Neutrophil (primary cell): Measurements from ENCODE around the gene ETNPPL.

Experiments
- H3K27ac ChIP-seq: fragments of 200-600 bp; sonication (generic); 2 replicates; pipeline ENCODE4 v1.5.1; 2016; ENCODE audit warnings: mild to moderate bottlenecking, moderate library complexity
- H3K27me3 ChIP-seq: fragments of 200-600 bp; sonication (generic); 2 replicates; pipeline ENCODE4 v1.6.0; 2016; ENCODE audit warnings: mild to moderate bottlenecking
- H3K36me3 ChIP-seq: fragments of 200-600 bp; sonication (generic); 2 replicates; pipeline ENCODE4 v1.5.1; 2017
- H3K4me1 ChIP-seq, 2 experiments: fragments of 200-600 bp in 1 of 2; sonication (generic) in 1 of 2; 1 replicate in 1 of 2; 2 replicates in 1 of 2; pipeline versions ENCODE4 v1.5.1 to v1.6.1; 2013 to 2016; ENCODE audit warnings: low read depth in 1 of 2, low read length in 1 of 2, mild to moderate bottlenecking in 1 of 2, moderate library complexity in 1 of 2; ENCODE audit not compliant: control insufficient read depth in 1 of 2, insufficient read depth in 1 of 2
- H3K4me3 ChIP-seq, 2 experiments: fragments of 200-600 bp in 1 of 2; sonication (generic) in 1 of 2; 1 replicate in 1 of 2; 2 replicates in 1 of 2; pipeline ENCODE4 v1.5.1; 2013 to 2016; ENCODE audit warnings: low read depth in 1 of 2, low read length in 1 of 2, mild to moderate bottlenecking in 1 of 2, moderate library complexity in 1 of 2
- H3K9me3 ChIP-seq: fragments of 200-600 bp; sonication (generic); 2 replicates; pipeline ENCODE4 v1.5.1; 2016
- TF ChIP-seq, protein P1 (sequence below): fragments of 200-600 bp; sonication (generic); IDR thresholded peaks from 2 replicates; pipeline ENCODE4 v1.5.1; 2016; ENCODE audit warnings: antibody characterized with exemption

Gene ETNPPL

DNA sequence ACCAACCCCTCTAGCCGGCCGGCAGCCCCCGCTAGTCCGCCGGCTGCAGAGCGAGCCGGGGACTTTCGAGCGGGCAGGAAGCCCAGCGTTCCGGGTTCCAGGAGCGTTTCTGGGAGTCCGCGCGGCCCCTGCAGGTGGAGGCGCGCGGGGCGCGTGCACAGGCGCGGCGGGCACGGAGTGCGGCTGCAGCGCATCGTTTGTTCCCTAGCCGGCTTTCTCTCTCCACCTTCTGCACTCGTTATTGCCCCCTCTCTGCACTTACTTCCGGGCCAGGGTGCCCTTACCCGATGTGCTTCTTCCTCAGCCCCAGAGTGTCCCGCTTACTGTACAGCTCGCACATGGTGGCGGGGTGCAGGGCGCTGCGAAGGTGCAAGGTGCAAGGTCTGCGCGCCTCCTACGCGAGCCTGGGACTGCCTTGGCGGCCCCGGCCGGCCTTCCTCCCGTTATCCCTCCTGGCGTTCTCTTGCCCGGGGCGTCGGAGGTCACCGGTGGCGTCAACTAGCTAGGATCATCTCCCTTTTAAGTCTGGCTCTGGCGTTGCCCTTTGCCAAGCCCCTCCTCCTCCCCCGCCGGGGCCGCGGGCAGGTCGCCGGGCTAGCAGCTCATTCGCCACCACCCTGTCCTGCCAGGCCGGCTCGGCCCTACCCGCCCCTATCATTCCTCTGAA lies at the start of gene ETNPPL:
ETNPPL (minus strand) TSS at position 495 of the 667 bp plus-strand sequence; CDS start at position 340, 155 bp downstream.
- Histone ChIP-seq H3K27ac (no peak within 1 kb of the TSS), H3K4me3 (no peak within 1 kb of the TSS), H3K27me3 (peaks cover 77% of the 10 kb centered on the region), H3K9me3 (no peaks in the 10 kb centered on the region), H3K36me3 (no peaks in the 10 kb centered on the region), H3K4me1 (no peaks in the 10 kb centered on the region)
- TF ChIP-seq, protein P1, sequence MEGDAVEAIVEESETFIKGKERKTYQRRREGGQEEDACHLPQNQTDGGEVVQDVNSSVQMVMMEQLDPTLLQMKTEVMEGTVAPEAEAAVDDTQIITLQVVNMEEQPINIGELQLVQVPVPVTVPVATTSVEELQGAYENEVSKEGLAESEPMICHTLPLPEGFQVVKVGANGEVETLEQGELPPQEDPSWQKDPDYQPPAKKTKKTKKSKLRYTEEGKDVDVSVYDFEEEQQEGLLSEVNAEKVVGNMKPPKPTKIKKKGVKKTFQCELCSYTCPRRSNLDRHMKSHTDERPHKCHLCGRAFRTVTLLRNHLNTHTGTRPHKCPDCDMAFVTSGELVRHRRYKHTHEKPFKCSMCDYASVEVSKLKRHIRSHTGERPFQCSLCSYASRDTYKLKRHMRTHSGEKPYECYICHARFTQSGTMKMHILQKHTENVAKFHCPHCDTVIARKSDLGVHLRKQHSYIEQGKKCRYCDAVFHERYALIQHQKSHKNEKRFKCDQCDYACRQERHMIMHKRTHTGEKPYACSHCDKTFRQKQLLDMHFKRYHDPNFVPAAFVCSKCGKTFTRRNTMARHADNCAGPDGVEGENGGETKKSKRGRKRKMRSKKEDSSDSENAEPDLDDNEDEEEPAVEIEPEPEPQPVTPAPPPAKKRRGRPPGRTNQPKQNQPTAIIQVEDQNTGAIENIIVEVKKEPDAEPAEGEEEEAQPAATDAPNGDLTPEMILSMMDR = no peak

DNA sequence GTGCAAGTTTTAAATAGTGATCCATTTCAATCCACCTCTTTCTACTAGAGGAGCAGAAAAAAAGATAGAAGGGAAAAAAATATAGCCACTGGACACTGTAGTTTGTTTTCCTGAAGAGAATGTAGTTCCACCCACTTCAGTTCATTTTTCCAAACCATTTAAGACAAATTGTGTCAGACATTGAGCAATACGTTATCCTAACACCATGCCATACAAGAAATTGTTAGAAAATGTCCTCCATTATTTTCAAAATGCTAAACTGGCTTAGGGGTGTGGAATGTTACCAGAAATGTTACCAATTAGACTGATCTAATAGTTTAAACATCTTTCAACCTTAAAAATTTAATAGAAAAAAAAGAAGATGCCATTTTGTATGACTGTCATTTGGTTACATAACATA lies 48.6 kb upstream of the ETNPPL start:
- Histone ChIP-seq H3K9me3 (no peaks in the 10 kb centered on the region), H3K27me3 (peaks cover 16% of the 10 kb centered on the region), H3K27ac (no peak overlapping the region), H3K4me1 (no peaks in the 10 kb centered on the region), H3K36me3 (no peaks in the 10 kb centered on the region), H3K4me3 (no peak overlapping the region)
- TF ChIP-seq, protein P1 = no peak

DNA sequence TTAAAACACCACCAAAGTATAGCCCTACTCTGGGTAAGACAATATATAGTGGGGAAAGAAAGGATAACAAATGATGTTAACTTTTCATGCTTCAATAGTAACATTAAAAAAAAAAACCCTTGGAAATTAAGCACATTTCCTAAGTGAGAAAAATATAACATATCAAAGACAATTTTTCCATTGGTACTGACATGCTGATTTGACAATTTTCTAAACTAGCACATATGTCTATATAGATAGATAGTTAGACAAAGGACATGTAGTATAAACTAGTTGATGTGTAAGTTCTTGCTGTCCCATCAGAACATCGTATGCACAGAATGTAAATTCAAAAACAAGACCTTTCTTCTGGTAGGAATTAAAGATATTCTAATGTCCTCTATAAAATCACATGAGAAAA lies 47.2 kb upstream of the ETNPPL start:
- TF ChIP-seq, protein P1 = no peak
- Histone ChIP-seq H3K27ac (no peak overlapping the region), H3K4me3 (no peak overlapping the region), H3K9me3 (no peaks in the 10 kb centered on the region), H3K27me3 (peaks cover 14% of the 10 kb centered on the region), H3K36me3 (no peaks in the 10 kb centered on the region), H3K4me1 (no peaks in the 10 kb centered on the region)

DNA sequence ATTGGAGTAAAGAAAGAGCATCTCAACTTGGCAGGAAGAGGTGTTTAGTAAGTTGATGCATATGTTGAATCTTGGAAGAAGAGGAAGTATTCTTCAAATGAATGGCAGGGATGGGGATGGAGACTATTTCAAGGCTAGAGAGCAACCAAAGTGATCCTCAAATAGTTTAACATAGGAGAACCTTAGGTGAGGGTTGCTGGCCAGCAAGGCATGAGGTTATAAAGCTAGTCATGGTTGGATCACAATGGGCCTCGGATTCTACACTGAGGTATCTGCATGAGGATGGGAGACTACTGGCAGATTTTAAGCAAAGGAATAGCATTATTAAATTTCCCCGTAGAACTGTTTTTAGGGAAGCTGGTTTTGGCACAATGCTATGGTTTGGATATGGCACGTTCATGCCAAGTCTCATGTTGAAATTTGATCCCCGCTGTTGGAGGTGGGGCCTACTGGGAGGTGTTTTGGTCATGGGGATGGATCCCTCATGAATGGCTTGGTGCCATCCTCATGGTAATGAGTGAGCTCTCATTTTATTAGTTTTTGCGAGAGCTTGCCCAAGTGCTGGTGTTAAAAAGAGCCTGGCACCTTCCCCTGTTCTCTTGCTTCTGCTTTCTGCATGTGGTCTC lies 41.9 kb upstream of the ETNPPL start:
- Histone ChIP-seq H3K27ac (no peak overlapping the region), H3K36me3 (no peaks in the 10 kb centered on the region), H3K9me3 (no peaks in the 10 kb centered on the region), H3K27me3 (no peaks in the 10 kb centered on the region), H3K4me1 (no peaks in the 10 kb centered on the region), H3K4me3 (no peak overlapping the region)
- TF ChIP-seq, protein P1 = no peak

DNA sequence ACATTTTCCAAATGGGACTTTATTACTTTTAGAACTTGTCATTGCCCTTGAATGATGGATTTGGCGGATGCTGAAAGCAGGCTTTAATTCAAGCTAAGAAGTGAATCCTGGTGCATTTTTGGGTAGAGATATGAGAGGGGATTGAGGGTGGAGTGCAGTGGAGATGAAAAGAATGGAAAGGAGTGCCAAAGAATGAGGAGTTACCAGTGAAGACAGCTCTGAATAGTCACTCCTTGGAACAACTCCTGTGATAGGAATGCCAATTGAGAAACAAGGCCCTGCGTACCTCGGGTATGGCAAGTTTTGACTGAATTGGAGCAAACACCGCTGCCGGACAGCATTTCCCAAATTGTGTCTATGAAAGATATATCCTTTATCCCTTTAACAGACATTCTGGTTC lies 36.5 kb upstream of the ETNPPL start:
- TF ChIP-seq, protein P1 = no peak
- no peak overlapping the region for H3K27ac ChIP-seq

More for the DNA sequence above, 36.5 kb upstream of the ETNPPL start:
- Histone ChIP-seq H3K4me3 (no peak overlapping the region), H3K27me3 (no peaks in the 10 kb centered on the region), H3K36me3 (no peaks in the 10 kb centered on the region), H3K9me3 (no peaks in the 10 kb centered on the region), H3K4me1 (no peaks in the 10 kb centered on the region)
